K562 (cell line): ENCODE measurements around the gene CEP250. TPM values are rescaled to one million over a fixed set of nuclear protein-coding genes. Genes with fewer than 3 reads are reported as not detected.

Source experiments
- BCOR ChIP-seq: fragments of 450-650 bp; IDR thresholded peaks from 2 replicates; pipeline ENCODE4 v1.6.1; 2016
- CXXC5 ChIP-seq: fragments of 250-450 bp; sonication (Bioruptor Pico); IDR thresholded peaks from 2 replicates; pipeline ENCODE4 v1.8.0; 2022; ENCODE audit warnings: inconsistent platforms, mild to moderate bottlenecking, moderate library complexity
- DNMT1 ChIP-seq: fragments of 450-650 bp; IDR thresholded peaks from 2 replicates; pipeline ENCODE4 v1.6.1; 2016; ENCODE audit warnings: antibody characterized with exemption, mild to moderate bottlenecking
- GTF2E2 ChIP-seq: fragments of 200-800 bp; sonication (Bioruptor generic); IDR thresholded peaks from 2 replicates; pipeline ENCODE4 v1.6.1; 2016; ENCODE audit warnings: missing genetic modification characterization, missing compliant biosample characterization
- HLTF ChIP-seq: fragments of 450-650 bp; IDR thresholded peaks from 2 replicates; pipeline ENCODE4 v1.6.1; 2016
- KAT2B ChIP-seq: IDR thresholded peaks from one replicate; pipeline ENCODE4 v1.6.1; 2012; ENCODE audit warnings: low read depth, mild to moderate bottlenecking, control low read depth, inconsistent platforms, low read length, moderate library complexity
- LARP7 ChIP-seq: fragments of 450-650 bp; IDR thresholded peaks from 2 replicates; pipeline ENCODE4 v1.6.1; 2016
- SMARCE1 ChIP-seq: fragments of 450-650 bp; IDR thresholded peaks from 2 replicates; pipeline ENCODE4 v1.7.1; 2016; ENCODE audit warnings: mild to moderate bottlenecking
- SPI1 ChIP-seq: IDR thresholded peaks from 2 replicates; pipeline ENCODE4 v1.6.1; 2011; ENCODE audit warnings: low read depth, low read length, control low read depth, borderline replicate concordance
- STAT5A ChIP-seq: IDR thresholded peaks from 2 replicates; pipeline ENCODE4 v1.6.1; 2012; ENCODE audit warnings: low read length, inconsistent platforms, borderline replicate concordance
- TAF7 ChIP-seq: fragments of 450-650 bp; IDR thresholded peaks from 2 replicates; pipeline ENCODE4 v1.6.1; 2016; ENCODE audit warnings: missing genetic modification characterization, missing compliant biosample characterization
- ZNF146 ChIP-seq: IDR thresholded peaks from one replicate; pipeline ENCODE4 v1.6.1; 2018; ENCODE audit warnings: missing compliant biosample characterization; ENCODE audit not compliant: unreplicated experiment
- ZNF764 ChIP-seq: fragments of 250-450 bp; sonication (Bioruptor Pico); IDR thresholded peaks from 2 replicates; pipeline ENCODE4 v1.4.0; 2020; ENCODE audit warnings: low read depth, mild to moderate bottlenecking, moderate library complexity
- polyA plus RNA-seq, 8 experiments: library from polyadenylated mRNA; depleted of rRNA in 4 of 8; stranded (reverse) in 5 of 8; unstranded in 3 of 8; fragments of >200 nt; fragmentation: Nextera tagmentation in 2 of 8; fragmentation: Illumina TruSeq in 1 of 8; extraction: Ambion mirVana in 2 of 8; extraction: Trizol in 1 of 8; gene quantifications; 2 replicates each; pipeline versions ENCODE4 v1.2.1 to v1.2.3, GENCODE V29; 2011 to 2014; ENCODE audit warnings: inconsistent platforms in 1 of 8, missing spikeins in 1 of 8
- total RNA-seq, 7 experiments: library from RNA; depleted of rRNA in 6 of 7; stranded (reverse); fragments of >200 nt in 6 of 7; fragmentation: Illumina TruSeq in 2 of 7; extraction: Trizol in 2 of 7; gene quantifications; 2 replicates each; pipeline versions ENCODE4 v1.2.1 to v1.2.3, GENCODE V29; 2011 to 2021; ENCODE audit warnings: low replicate concordance in 1 of 7
- TF ChIP-seq, protein P1 (sequence below), 2 experiments: fragments of 450-650 bp in 1 of 2; sonication (generic) in 1 of 2; formaldehyde crosslinking in 1 of 2; IDR thresholded peaks; 2 replicates each; pipeline versions ENCODE4 v1.7.1 to v1.9.0; 2016 to 2022; ENCODE audit warnings: inconsistent platforms in 1 of 2, mild to moderate bottlenecking in 1 of 2, missing genetic modification reagents in 1 of 2
- TF ChIP-seq, protein P2 (sequence below): sonication (generic); formaldehyde crosslinking; IDR thresholded peaks from 2 replicates; pipeline ENCODE4 v1.8.0; 2022; ENCODE audit warnings: mild to moderate bottlenecking, low read depth, missing genetic modification reagents

The CEP250 gene
- total and polyA plus RNA-seq, 9 of the 15 experiments (the other 6 are each of a cell fraction or from before 2014, with no cell fraction given) = 2.5 to 41.9 (median 20.5) TPM

DNA sequence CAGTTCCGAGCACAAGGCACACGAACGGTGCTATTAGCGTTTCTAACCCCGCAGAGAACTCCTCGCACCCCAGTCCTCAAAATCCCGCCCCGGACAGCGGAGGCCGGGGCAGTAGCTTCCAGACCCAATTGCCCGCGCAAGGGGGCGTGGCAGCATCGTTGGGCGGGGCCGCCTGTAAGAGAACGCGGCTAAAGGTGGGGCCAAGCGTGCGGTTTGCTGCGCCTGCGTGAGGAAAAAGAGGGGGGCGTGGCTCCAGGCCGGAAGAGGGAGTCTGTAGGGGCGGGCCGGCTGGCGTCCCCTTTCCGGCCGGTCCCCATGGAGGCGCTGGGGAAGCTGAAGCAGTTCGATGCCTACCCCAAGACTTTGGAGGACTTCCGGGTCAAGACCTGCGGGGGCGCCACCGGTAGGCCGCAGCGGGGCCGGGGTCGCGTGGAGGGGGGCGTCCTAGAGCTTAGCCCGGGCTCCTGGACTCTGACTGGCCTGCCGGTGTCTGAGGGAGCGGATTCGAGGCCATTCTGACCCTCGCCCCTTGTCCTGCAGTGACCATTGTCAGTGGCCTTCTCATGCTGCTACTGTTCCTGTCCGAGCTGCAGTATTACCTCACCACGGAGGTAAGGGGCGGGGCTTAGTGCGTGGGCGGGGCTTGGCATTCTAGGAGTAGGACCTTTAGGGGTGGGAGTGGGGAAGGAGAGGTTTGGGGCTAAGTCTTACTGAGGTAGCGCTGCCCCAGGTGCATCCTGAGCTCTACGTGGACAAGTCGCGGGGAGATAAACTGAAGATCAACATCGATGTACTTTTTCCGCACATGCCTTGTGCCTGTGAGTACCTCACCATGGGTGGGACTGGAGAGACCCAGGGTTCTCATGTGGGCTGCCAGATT, 86.6 kb downstream of the CEP250 start, which contains the start of gene ERGIC3 (continued):
- TF ChIP-seq, protein P1, sequence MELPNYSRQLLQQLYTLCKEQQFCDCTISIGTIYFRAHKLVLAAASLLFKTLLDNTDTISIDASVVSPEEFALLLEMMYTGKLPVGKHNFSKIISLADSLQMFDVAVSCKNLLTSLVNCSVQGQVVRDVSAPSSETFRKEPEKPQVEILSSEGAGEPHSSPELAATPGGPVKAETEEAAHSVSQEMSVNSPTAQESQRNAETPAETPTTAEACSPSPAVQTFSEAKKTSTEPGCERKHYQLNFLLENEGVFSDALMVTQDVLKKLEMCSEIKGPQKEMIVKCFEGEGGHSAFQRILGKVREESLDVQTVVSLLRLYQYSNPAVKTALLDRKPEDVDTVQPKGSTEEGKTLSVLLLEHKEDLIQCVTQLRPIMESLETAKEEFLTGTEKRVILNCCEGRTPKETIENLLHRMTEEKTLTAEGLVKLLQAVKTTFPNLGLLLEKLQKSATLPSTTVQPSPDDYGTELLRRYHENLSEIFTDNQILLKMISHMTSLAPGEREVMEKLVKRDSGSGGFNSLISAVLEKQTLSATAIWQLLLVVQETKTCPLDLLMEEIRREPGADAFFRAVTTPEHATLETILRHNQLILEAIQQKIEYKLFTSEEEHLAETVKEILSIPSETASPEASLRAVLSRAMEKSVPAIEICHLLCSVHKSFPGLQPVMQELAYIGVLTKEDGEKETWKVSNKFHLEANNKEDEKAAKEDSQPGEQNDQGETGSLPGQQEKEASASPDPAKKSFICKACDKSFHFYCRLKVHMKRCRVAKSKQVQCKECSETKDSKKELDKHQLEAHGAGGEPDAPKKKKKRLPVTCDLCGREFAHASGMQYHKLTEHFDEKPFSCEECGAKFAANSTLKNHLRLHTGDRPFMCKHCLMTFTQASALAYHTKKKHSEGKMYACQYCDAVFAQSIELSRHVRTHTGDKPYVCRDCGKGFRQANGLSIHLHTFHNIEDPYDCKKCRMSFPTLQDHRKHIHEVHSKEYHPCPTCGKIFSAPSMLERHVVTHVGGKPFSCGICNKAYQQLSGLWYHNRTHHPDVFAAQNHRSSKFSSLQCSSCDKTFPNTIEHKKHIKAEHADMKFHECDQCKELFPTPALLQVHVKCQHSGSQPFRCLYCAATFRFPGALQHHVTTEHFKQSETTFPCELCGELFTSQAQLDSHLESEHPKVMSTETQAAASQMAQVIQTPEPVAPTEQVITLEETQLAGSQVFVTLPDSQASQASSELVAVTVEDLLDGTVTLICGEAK (IDR thresholded peaks at IDR 0.05) = peak; percentile 94
- TF ChIP-seq, protein P1 (CRISPR knock-in tag; IDR thresholded peaks at IDR 0.05) = no peak
- TF ChIP-seq HLTF = no peak; the same call in 1 of the 2 replicates
- TF ChIP-seq CXXC5 (CRISPR knock-in tag) = peak; percentile 50; the same call in 1 of the 2 replicates
- no peak for TF ChIP-seq STAT5A
- no peak for TF ChIP-seq GTF2E2 (tag)
- TF ChIP-seq KAT2B = no peak
- TF ChIP-seq, protein P2, sequence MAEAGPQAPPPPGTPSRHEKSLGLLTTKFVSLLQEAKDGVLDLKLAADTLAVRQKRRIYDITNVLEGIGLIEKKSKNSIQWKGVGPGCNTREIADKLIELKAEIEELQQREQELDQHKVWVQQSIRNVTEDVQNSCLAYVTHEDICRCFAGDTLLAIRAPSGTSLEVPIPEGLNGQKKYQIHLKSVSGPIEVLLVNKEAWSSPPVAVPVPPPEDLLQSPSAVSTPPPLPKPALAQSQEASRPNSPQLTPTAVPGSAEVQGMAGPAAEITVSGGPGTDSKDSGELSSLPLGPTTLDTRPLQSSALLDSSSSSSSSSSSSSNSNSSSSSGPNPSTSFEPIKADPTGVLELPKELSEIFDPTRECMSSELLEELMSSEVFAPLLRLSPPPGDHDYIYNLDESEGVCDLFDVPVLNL = peak; percentile 34; the same call in 1 of the 2 replicates
- TF ChIP-seq ZNF764 (CRISPR knock-in tag) = peak; percentile 70; the same call in 1 of the 2 replicates
- no peak for TF ChIP-seq SMARCE1
- no peak; the same call in 1 of the 2 replicates for TF ChIP-seq TAF7 (tag)
- TF ChIP-seq DNMT1 = no peak
- no peak for TF ChIP-seq LARP7
- TF ChIP-seq SPI1 = no peak
- TF ChIP-seq ZNF146 = no peak
- TF ChIP-seq BCOR = no peak
